ENCODE results near the gene ZNF354C. TPM values are rescaled to one million over a fixed set of nuclear protein-coding genes. Genes with fewer than 3 reads are reported as not detected.

ZNF354C gene
- total RNA-seq, 2 experiments from 2014 or later = not detected

DNA sequence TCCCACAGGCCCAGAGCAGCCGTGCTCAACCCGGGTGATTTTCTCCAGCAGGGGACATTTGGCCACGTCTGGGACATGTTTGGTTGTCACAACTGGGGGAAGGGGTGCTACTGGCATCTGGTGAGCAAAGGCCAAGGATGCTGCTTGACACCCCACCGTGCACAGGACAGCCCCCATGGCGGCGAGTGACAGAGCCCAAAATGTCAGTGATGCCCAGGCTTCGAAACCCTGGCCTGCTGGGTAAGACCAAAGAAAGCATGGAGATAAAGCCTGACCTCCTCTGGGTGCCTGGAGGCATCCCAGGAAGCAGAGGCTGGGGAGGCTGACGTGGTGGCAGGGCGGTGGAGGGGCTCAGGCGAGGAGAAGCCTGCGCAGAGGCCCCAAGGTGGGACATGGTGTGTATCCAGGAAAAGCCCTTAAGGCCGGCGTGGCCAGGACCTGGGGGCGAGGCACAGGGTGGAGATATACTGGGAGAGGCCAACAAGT lies 66.4 kb downstream of the ZNF354C start:
- BruUV-seq (replicated peaks) = no TSS peak
- H3K79me2 ChIP-seq (ENCODE audit: insufficient read depth, low read depth, low read length) = no peaks in the 10 kb centered on the region
- H3K36me3 ChIP-seq (ENCODE audit: insufficient read depth, low read length) = no peaks in the 10 kb centered on the region
- H3K9me3 ChIP-seq (ENCODE audit: low read length) = no peaks in the 10 kb centered on the region
- H4K20me1 ChIP-seq (ENCODE audit: insufficient read depth, low read length) = no peaks in the 10 kb centered on the region
- no peak overlapping the region for H3K4me3 ChIP-seq (ENCODE audit: low read depth, low read length, poor library complexity, severe bottlenecking)
- no peaks in the 10 kb centered on the region for H3K9me2 ChIP-seq (ENCODE audit: insufficient read depth, low read length)
- H3K4me1 ChIP-seq (ENCODE audit: insufficient read depth, low read length, poor library complexity, severe bottlenecking) = no peaks in the 10 kb centered on the region
- no peak overlapping the region for H3K4me2 ChIP-seq (ENCODE audit: low read length)
- POLR2A ChIA-PET = interaction anchor here (0.5 kb wide), 1 partner anchor 415 kb away, joined by 7 read pairs; no protein-coding TSS in a partner anchor
- no peak for DNase-seq (ENCODE audit: low spot score)
- TF ChIP-seq, protein P1, sequence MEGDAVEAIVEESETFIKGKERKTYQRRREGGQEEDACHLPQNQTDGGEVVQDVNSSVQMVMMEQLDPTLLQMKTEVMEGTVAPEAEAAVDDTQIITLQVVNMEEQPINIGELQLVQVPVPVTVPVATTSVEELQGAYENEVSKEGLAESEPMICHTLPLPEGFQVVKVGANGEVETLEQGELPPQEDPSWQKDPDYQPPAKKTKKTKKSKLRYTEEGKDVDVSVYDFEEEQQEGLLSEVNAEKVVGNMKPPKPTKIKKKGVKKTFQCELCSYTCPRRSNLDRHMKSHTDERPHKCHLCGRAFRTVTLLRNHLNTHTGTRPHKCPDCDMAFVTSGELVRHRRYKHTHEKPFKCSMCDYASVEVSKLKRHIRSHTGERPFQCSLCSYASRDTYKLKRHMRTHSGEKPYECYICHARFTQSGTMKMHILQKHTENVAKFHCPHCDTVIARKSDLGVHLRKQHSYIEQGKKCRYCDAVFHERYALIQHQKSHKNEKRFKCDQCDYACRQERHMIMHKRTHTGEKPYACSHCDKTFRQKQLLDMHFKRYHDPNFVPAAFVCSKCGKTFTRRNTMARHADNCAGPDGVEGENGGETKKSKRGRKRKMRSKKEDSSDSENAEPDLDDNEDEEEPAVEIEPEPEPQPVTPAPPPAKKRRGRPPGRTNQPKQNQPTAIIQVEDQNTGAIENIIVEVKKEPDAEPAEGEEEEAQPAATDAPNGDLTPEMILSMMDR (conservative IDR thresholded peaks at IDR 0.05; ENCODE audit: low read length) = no peak
- H3K27ac ChIP-seq (ENCODE audit: low read depth, low read length, poor library complexity, severe bottlenecking) = no peak overlapping the region
- H2AFZ ChIP-seq (ENCODE audit: low read length) = no peak overlapping the region
- intact Hi-C loops (cut with micrococcal nuclease; ENCODE audit: unreplicated experiment) = no loop called here
- CTCF ChIA-PET (ENCODE audit: unreplicated experiment) = no interaction called here

DNA sequence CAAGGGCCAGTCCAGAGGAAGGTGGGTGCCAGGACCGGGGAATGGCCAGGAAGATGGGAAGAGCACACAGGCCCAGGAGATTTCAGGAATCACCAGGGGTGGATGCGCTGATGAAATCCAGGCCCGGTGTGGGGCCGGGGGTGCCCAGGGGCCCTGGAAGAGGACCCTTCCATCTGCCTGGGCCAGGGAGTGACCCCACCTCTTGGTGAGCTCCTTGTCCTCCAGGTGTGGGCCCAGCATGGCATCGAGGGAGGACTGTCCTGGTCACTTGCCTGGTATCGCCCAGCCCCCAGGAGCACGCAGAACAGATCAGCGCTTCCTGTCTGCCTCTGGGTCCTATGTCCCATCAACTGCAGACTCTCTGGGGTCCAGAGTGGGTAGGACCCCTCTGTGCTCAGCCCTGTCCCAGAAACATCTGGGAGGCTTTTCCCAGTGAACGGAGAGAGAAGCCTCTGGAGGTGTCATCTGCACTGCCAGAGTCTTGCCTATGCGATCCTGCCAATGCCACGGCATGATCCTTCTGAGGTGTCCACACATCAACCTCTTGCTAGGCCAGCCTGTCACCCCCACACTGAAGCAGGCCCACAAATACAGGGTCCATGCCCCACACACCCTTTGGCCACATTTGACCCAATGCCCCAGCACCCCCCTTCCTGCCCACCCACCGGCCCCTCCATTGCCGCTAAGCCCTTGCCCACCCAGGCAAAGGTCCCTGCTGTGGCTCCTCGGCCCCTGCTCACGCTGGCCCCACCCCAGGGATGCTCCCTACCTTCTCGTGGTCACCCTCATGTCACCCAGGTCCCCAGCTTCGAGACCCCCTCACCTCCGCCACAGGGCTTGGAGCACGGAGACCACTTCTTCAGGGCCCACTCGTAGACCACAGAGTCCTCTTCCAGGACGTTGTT lies 67.2 kb downstream of the ZNF354C start:
- Histone ChIP-seq H4K20me1 (ENCODE audit: insufficient read depth, low read length) (no peaks in the 10 kb centered on the region), H3K79me2 (ENCODE audit: insufficient read depth, low read depth, low read length) (no peaks in the 10 kb centered on the region), H3K36me3 (ENCODE audit: insufficient read depth, low read length) (no peaks in the 10 kb centered on the region), H3K4me3 (ENCODE audit: low read depth, low read length, poor library complexity, severe bottlenecking) (no peak overlapping the region), H2AFZ (ENCODE audit: low read length) (no peak overlapping the region), H3K4me1 (ENCODE audit: insufficient read depth, low read length, poor library complexity, severe bottlenecking) (no peaks in the 10 kb centered on the region), H3K27ac (ENCODE audit: low read depth, low read length, poor library complexity, severe bottlenecking) (no peak overlapping the region), H3K4me2 (ENCODE audit: low read length) (no peak overlapping the region), H3K9me3 (ENCODE audit: low read length) (no peaks in the 10 kb centered on the region), H3K9me2 (ENCODE audit: insufficient read depth, low read length) (no peaks in the 10 kb centered on the region)
- no peak for DNase-seq (ENCODE audit: low spot score)
- ChIA-PET POLR2A (interaction anchor here (0.5 kb wide), 1 partner anchor 414 kb away, joined by 7 read pairs; no protein-coding TSS in a partner anchor), CTCF (ENCODE audit: unreplicated experiment) (no interaction called here)
- intact Hi-C loops (cut with micrococcal nuclease; ENCODE audit: unreplicated experiment) = no loop called here
- no TSS peak for BruUV-seq (replicated peaks)
- TF ChIP-seq, protein P1 (conservative IDR thresholded peaks at IDR 0.05; ENCODE audit: low read length) = no peak
- TF ChIP-seq EZH2phosphoT487 (IDR thresholded peaks at IDR 0.05; ENCODE audit: borderline replicate concordance, low read depth, low read length) = no peak

DNA sequence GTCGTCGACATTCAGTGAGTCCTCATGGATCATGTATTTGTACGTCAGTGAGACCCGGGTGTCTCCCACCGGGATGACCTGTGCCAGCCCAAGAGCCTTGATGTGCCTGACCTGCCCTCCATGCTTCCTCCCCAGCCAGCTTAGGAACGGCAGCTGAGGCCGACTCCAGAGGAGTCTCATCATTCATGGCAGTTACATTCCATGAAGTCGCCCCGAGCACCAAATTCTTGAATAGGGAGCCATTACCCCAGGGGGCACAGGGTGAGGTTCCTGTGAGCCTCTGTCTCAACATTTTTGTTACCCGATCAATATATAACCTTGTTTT lies 67.8 kb downstream of the ZNF354C start:
- intact Hi-C loops (cut with micrococcal nuclease; ENCODE audit: unreplicated experiment) = no loop called here
- Histone ChIP-seq H3K9me3 (ENCODE audit: low read length) (no peaks in the 10 kb centered on the region), H3K9me2 (ENCODE audit: insufficient read depth, low read length) (no peaks in the 10 kb centered on the region), H2AFZ (ENCODE audit: low read length) (no peak overlapping the region), H3K4me2 (ENCODE audit: low read length) (no peak overlapping the region), H3K4me3 (ENCODE audit: low read depth, low read length, poor library complexity, severe bottlenecking) (no peak overlapping the region), H4K20me1 (ENCODE audit: insufficient read depth, low read length) (no peaks in the 10 kb centered on the region), H3K4me1 (ENCODE audit: insufficient read depth, low read length, poor library complexity, severe bottlenecking) (no peaks in the 10 kb centered on the region), H3K27ac (ENCODE audit: low read depth, low read length, poor library complexity, severe bottlenecking) (no peak overlapping the region), H3K79me2 (ENCODE audit: insufficient read depth, low read depth, low read length) (no peaks in the 10 kb centered on the region), H3K36me3 (ENCODE audit: insufficient read depth, low read length) (no peaks in the 10 kb centered on the region)
- BruUV-seq (replicated peaks) = no TSS peak
- TF ChIP-seq, protein P1 (conservative IDR thresholded peaks at IDR 0.05; ENCODE audit: low read length) = no peak
- TF ChIP-seq EZH2phosphoT487 (IDR thresholded peaks at IDR 0.05; ENCODE audit: borderline replicate concordance, low read depth, low read length) = no peak
- CTCF ChIA-PET (ENCODE audit: unreplicated experiment) = no interaction called here
- no peak for DNase-seq (ENCODE audit: low spot score)
- POLR2A ChIA-PET = no interaction called here
